GM18951 (cell line): ENCODE results near the gene KRT6A.

ENCODE experiments used
- POLR2A ChIP-seq: IDR thresholded peaks from 4 replicates; pipeline ENCODE4 v1.6.1; 2011; ENCODE audit warnings: mild to moderate bottlenecking; ENCODE audit not compliant: insufficient read length, insufficient read depth; ENCODE audit errors: extremely low read depth
- in situ Hi-C: fragments of 300-500 bp; cut with MboI; formaldehyde crosslinking; loops from one replicate; pipeline ENCODE4 v1.12.0; 2022; ENCODE audit warnings: low sequenced_read_pairs, mixed read lengths, inconsistent platforms; ENCODE audit not compliant: unreplicated experiment

Gene KRT6A

DNA sequence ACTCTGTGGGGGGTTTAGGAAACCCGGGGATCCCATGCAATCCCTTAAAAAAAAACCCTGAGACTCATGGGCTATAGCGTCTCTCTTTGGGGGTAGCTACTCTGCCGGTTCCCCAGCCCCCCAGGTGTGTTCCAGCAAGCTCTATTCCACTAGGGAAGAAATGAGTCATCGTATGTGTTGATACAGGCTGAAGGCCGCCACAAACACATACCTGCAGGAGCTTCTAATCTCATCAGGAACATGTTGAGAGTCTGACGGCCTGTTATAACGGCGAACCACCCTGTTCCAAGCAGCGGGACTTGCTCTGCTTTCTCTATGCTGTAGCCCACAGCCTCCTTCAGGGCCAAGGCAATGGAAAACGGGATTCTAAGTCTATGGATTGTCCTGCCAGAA, 28.1 kb upstream of the KRT6A start:
- no peak for TF ChIP-seq POLR2A
- in situ Hi-C loops: no loop called here

DNA sequence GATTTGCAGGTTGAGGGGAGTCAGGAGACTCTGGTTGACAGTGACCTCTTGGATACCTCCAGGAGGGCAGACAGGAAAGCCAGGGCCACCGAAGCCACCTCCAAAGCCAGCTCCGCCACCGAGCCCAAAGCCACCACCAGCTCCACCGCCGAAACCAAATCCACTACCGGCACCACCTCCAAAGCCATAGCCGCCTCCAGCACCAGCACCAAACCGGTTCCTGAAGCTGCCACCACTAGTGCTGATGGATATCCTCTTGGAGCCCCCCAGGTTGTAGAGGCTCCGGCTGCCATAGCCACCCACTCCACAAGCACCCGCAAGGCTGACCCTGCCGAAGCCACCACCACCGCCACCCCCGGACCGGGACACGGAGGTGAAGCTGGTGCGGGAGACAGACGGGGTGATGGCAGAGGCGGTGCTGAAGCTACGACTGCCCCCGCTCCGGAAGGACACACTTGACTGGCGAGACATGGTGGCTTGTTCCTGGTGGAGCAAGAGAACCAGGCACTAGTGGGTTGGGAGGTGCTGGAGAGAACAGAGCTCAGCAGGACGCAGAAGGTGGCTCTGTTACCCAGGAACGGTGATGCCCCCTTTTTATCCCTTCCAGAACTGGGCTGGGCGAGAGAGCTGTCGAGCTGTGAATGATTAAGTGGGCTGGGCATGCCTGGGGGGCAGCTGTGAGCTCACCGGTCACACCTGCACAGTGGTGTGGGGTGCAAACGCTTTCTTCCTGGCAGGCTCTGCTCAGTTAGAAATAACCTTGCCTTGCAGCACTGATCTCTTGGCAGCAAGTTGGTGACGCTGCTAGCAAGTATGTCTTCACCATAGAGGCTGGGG, 27.0 kb upstream of the KRT6A start, which contains the start of gene KRT5:
KRT5 (minus strand) TSS at position 569 of the 837 bp plus-strand sequence; CDS start at position 471, 98 bp downstream.
- in situ Hi-C loops: no loop called here
- TF ChIP-seq POLR2A: no peak

DNA sequence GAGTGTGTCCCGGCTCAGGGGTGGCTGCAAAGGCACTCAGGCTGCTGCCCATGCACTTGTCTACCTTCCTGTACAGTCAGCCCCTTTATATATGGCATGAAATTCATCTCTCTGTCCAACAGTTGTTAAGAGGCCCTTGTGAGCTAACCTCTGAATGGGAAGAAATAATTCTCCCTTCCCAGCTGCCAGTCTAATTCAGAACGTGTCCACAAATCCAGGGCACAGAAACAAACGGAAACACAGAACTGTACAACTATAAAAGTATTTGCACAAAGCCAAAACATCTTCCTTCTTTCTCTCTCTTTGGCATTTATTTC, 26.3 kb upstream of the KRT6A start:
- TF ChIP-seq POLR2A: no peak

GRCh38 chr12:52518574-52519386, 25.7 kb upstream of the KRT6A start:
- in situ Hi-C loops: no loop called here

More for the DNA sequence above, 26.3 kb upstream of the KRT6A start:
- in situ Hi-C loops: no loop called here

GRCh38 chr12:52517888-52518287, 24.8 kb upstream of the KRT6A start:
- no peak for TF ChIP-seq POLR2A
- in situ Hi-C loops: no loop called here

More at GRCh38 chr12:52518574-52519386, 25.7 kb upstream of the KRT6A start:
- no peak for TF ChIP-seq POLR2A

DNA sequence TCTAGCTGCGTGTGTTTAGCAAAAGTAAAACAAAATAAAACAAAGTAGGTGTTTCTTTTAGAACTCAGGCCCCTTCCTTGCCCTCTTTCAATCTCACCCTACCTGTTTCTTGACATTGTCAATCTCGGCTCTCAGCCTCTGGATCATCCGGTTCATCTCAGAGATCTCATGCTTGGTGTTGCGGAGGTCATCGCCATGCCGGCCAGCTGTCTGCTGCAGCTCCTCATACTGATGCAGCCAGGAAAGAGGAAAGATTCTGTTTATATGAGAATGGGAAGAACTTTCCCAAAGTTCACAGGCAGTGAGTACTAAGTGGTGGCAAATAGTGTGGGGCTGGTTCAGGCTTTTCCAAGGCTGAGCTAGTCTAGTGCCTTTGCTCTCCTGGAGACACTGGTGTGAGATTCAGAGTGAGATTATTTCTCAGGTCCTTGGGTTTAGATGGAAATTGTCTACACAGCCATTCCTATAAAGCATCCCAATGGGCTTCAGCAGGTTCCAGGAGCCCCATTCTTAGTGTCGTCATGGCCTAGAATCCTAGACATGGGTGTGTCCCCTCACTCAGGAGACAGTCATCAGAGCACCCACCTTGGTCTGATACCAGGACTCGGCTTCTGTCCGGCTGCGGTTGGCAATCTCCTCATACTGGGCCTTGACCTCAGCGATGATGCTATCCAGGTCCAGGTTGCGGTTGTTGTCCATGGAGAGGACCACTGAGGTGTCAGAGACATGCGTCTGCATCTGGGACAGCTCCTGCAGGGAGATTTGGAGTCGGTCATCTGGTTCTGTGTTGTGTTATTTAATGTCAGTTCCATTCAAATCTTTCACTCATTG, 24.2 kb upstream of the KRT6A start:
- in situ Hi-C loops: no loop called here
- TF ChIP-seq POLR2A: no peak

- TF ChIP-seq POLR2A: no peak
- in situ Hi-C loops: no loop called here
Measured at GRCh38 chr12:52515927-52516831, 23.1 kb upstream of the KRT6A start.

DNA sequence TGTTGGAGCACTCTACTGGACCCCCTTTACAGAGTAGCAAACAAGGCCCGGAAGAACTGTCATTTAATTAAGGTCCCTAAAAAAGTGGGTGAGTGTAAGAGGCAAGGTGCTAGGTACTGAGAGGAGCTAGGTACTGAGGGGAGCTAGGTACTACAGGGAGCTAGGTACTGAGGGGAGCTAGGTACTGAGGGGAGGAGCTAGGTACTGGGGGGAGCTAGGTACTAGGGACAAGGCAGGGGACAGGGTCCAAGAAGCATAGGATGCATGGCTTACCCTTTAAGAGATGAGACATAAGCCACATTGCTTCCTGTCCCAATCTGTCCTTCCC, 22.2 kb upstream of the KRT6A start:
- no peak for TF ChIP-seq POLR2A
- in situ Hi-C loops: no loop called here

GRCh38 chr12:52514471-52515318, 21.6 kb upstream of the KRT6A start:
- no peak for TF ChIP-seq POLR2A
- in situ Hi-C loops: no loop called here

GRCh38 chr12:52513736-52514135, 20.7 kb upstream of the KRT6A start:
- in situ Hi-C loops: no loop called here
- TF ChIP-seq POLR2A: no peak

- in situ Hi-C loops: no loop called here
- no peak for TF ChIP-seq POLR2A
Measured at GRCh38 chr12:52508211-52508610, 15.2 kb upstream of the KRT6A start.

- TF ChIP-seq POLR2A: no peak
- in situ Hi-C loops: no loop called here
Measured at GRCh38 chr12:52506858-52507715, 14.0 kb upstream of the KRT6A start.
